Omental fat pad (tissue), 4 donors: ENCODE results near the gene HMOX1. TPM values are rescaled to one million over a fixed set of nuclear protein-coding genes. Genes with fewer than 3 reads are reported as not detected.

Experiments used
- ATAC-seq: fragments of 150-250 bp; one replicate; pipeline ENCODE4 v1.9.1; 2016; ENCODE audit warnings: mild to moderate bottlenecking, moderate library complexity; ENCODE audit not compliant: low FRiP score
- DNase-seq: peaks from one replicate; pipeline ENCODE4 v3.0.0-alpha.2; 2019; ENCODE audit warnings: low spot score
- CTCF ChIP-seq, 3 donors: fragments of 450-650 bp; IDR thresholded peaks; one replicate each; pipeline ENCODE4 v1.5.1; 2016 to 2017; ENCODE audit warnings: antibody characterized with exemption in 3 of 3, mild to moderate bottlenecking in 3 of 3, moderate library complexity in 2 of 3
- total RNA-seq, 4 donors: library from RNA; depleted of rRNA; stranded (reverse); fragments of >200 nt; gene quantifications; one replicate each; pipeline ENCODE4 v1.1.0, GENCODE V29; 2016

Gene HMOX1
- total RNA-seq, 4 donors from 2014 or later, result 32.8 to 625 (median 159) TPM

- DNase-seq (no peak), ATAC-seq (peak; percentile 43)
- TF ChIP-seq CTCF (IDR thresholded peaks at IDR 0.05), result no peak
Observed at GRCh38 chr22:35397095-35397904, 16.4 kb downstream of the HMOX1 start.

- DNase-seq, result no peak
- no peak for TF ChIP-seq CTCF (IDR thresholded peaks at IDR 0.05)
- no peak for ATAC-seq
Observed at GRCh38 chr22:35398591-35398973, 17.7 kb downstream of the HMOX1 start.

- ATAC-seq (no peak), DNase-seq (no peak)
- TF ChIP-seq CTCF (IDR thresholded peaks at IDR 0.05), result no peak
Observed at GRCh38 chr22:35399114-35399677, 18.3 kb downstream of the HMOX1 start.

- DNase-seq (peak; percentile 92), ATAC-seq (peak; percentile 91)
- no peak for TF ChIP-seq CTCF (IDR thresholded peaks at IDR 0.05)
Observed at GRCh38 chr22:35399678-35400500, 19.0 kb downstream of the HMOX1 start, which contains the start of gene MCM5. Gene MCM5, plus strand, starts transcription at chr22:35400140. Its CDS starts 299 bp downstream, at chr22:35400439.

GRCh38 chr22:35400501-35400790, 19.6 kb downstream of the HMOX1 start:
- DNase-seq (no peak), ATAC-seq (no peak)
- TF ChIP-seq CTCF (IDR thresholded peaks at IDR 0.05), result no peak

GRCh38 chr22:35401863-35402262, 21.0 kb downstream of the HMOX1 start:
- no peak for TF ChIP-seq CTCF (IDR thresholded peaks at IDR 0.05)
- DNase-seq, result no peak
- ATAC-seq, result no peak
